Activated naive CD4-positive, alpha-beta T cell treated with anti-CD3 and anti-CD28 coated beads, Interleukin-2, amount 50 U/mL, for 24 hours (primary cell): Measurements from ENCODE around the gene SCN3A.

Source experiments
- H3K27ac Mint-ChIP-seq: one replicate; pipeline ENCODE4 v1.8.0; 2021; ENCODE audit warnings: mild to moderate bottlenecking, mixed read lengths
- H3K27me3 Mint-ChIP-seq: one replicate; pipeline ENCODE4 v1.8.0; 2021; ENCODE audit warnings: mixed read lengths
- H3K36me3 Mint-ChIP-seq: one replicate; pipeline ENCODE4 v1.8.0; 2021; ENCODE audit warnings: mixed read lengths
- H3K4me1 Mint-ChIP-seq: one replicate; pipeline ENCODE4 v1.8.0; 2021; ENCODE audit warnings: mixed read lengths
- H3K4me3 Mint-ChIP-seq: one replicate; pipeline ENCODE4 v1.8.0; 2021; ENCODE audit warnings: mild to moderate bottlenecking, mixed read lengths
- H3K9me3 Mint-ChIP-seq: one replicate; pipeline ENCODE4 v1.8.0; 2021; ENCODE audit warnings: mixed read lengths

The SCN3A gene

GRCh38 chr2:165087933-165088901 lies 115.6 kb downstream of the SCN3A start:
- no peak overlapping the region for H3K27ac Mint-ChIP-seq
- H3K9me3 Mint-ChIP-seq: peaks cover 5% of the 10 kb centered on the region
- H3K4me3 Mint-ChIP-seq: no peak overlapping the region

GRCh38 chr2:165086337-165086736 lies 117.5 kb downstream of the SCN3A start:
- Mint-ChIP-seq H3K4me1 (no peaks in the 10 kb centered on the region), H3K27ac (no peak overlapping the region), H3K27me3 (no peaks in the 10 kb centered on the region), H3K36me3 (no peaks in the 10 kb centered on the region), H3K4me3 (no peak overlapping the region), H3K9me3 (peaks cover 16% of the 10 kb centered on the region)

More at GRCh38 chr2:165087933-165088901, 115.6 kb downstream of the SCN3A start:
- Mint-ChIP-seq H3K4me1 (no peaks in the 10 kb centered on the region), H3K36me3 (no peaks in the 10 kb centered on the region), H3K27me3 (no peaks in the 10 kb centered on the region)

GRCh38 chr2:165083326-165083725 lies 120.5 kb downstream of the SCN3A start:
- H3K27me3 Mint-ChIP-seq: no peaks in the 10 kb centered on the region
- H3K4me3 Mint-ChIP-seq: no peak overlapping the region
- H3K4me1 Mint-ChIP-seq: no peaks in the 10 kb centered on the region
- H3K9me3 Mint-ChIP-seq: peaks cover 20% of the 10 kb centered on the region
- H3K27ac Mint-ChIP-seq: no peak overlapping the region
- H3K36me3 Mint-ChIP-seq: no peaks in the 10 kb centered on the region

GRCh38 chr2:165082479-165082878 lies 121.4 kb downstream of the SCN3A start:
- Mint-ChIP-seq H3K27me3 (no peaks in the 10 kb centered on the region), H3K4me3 (no peak overlapping the region), H3K36me3 (no peaks in the 10 kb centered on the region), H3K27ac (no peak overlapping the region), H3K4me1 (no peaks in the 10 kb centered on the region), H3K9me3 (peaks cover 20% of the 10 kb centered on the region)

GRCh38 chr2:165081276-165081675 lies 122.6 kb downstream of the SCN3A start:
- Mint-ChIP-seq H3K36me3 (no peaks in the 10 kb centered on the region), H3K27me3 (no peaks in the 10 kb centered on the region), H3K27ac (no peak overlapping the region), H3K9me3 (peaks cover 20% of the 10 kb centered on the region), H3K4me1 (no peaks in the 10 kb centered on the region), H3K4me3 (no peak overlapping the region)

- Mint-ChIP-seq H3K27me3 (no peaks in the 10 kb centered on the region), H3K4me3 (no peak overlapping the region), H3K4me1 (no peaks in the 10 kb centered on the region), H3K36me3 (no peaks in the 10 kb centered on the region), H3K9me3 (peaks cover 20% of the 10 kb centered on the region), H3K27ac (no peak overlapping the region)
These were observed 124.4 kb downstream of the SCN3A start for GRCh38 chr2:165079432-165079831.

- H3K27ac Mint-ChIP-seq: no peak overlapping the region
- H3K36me3 Mint-ChIP-seq: no peaks in the 10 kb centered on the region
- H3K9me3 Mint-ChIP-seq: peaks cover 16% of the 10 kb centered on the region
- no peaks in the 10 kb centered on the region for H3K27me3 Mint-ChIP-seq
- H3K4me1 Mint-ChIP-seq: no peaks in the 10 kb centered on the region
- H3K4me3 Mint-ChIP-seq: no peak overlapping the region
These were observed 124.9 kb downstream of the SCN3A start for GRCh38 chr2:165078913-165079312.

GRCh38 chr2:165074884-165075283 lies 129.0 kb downstream of the SCN3A start:
- H3K4me3 Mint-ChIP-seq: no peak overlapping the region
- no peak overlapping the region for H3K27ac Mint-ChIP-seq
- H3K4me1 Mint-ChIP-seq: no peaks in the 10 kb centered on the region
- H3K9me3 Mint-ChIP-seq: no peaks in the 10 kb centered on the region
- H3K27me3 Mint-ChIP-seq: peaks cover 3% of the 10 kb centered on the region
- no peaks in the 10 kb centered on the region for H3K36me3 Mint-ChIP-seq

- no peaks in the 10 kb centered on the region for H3K4me1 Mint-ChIP-seq
- no peak overlapping the region for H3K27ac Mint-ChIP-seq
- no peaks in the 10 kb centered on the region for H3K9me3 Mint-ChIP-seq
- peaks cover 3% of the 10 kb centered on the region for H3K27me3 Mint-ChIP-seq
- no peak overlapping the region for H3K4me3 Mint-ChIP-seq
- no peaks in the 10 kb centered on the region for H3K36me3 Mint-ChIP-seq
These were observed 129.5 kb downstream of the SCN3A start for GRCh38 chr2:165074323-165074722.

- Mint-ChIP-seq H3K27ac (no peak overlapping the region), H3K4me3 (no peak overlapping the region), H3K4me1 (no peaks in the 10 kb centered on the region), H3K27me3 (peaks cover 6% of the 10 kb centered on the region), H3K9me3 (no peaks in the 10 kb centered on the region), H3K36me3 (no peaks in the 10 kb centered on the region)
These were observed 133.8 kb downstream of the SCN3A start for GRCh38 chr2:165070076-165070475.

- Mint-ChIP-seq H3K36me3 (no peaks in the 10 kb centered on the region), H3K4me1 (no peaks in the 10 kb centered on the region), H3K27me3 (peaks cover 6% of the 10 kb centered on the region), H3K9me3 (no peaks in the 10 kb centered on the region), H3K27ac (no peak overlapping the region), H3K4me3 (no peak overlapping the region)
These were observed 134.7 kb downstream of the SCN3A start for GRCh38 chr2:165069151-165069550.

GRCh38 chr2:165068487-165068757 lies 135.4 kb downstream of the SCN3A start:
- H3K36me3 Mint-ChIP-seq: no peaks in the 10 kb centered on the region
- peaks cover 6% of the 10 kb centered on the region for H3K27me3 Mint-ChIP-seq
- no peak overlapping the region for H3K27ac Mint-ChIP-seq
- no peak overlapping the region for H3K4me3 Mint-ChIP-seq
- no peaks in the 10 kb centered on the region for H3K9me3 Mint-ChIP-seq
- no peaks in the 10 kb centered on the region for H3K4me1 Mint-ChIP-seq

GRCh38 chr2:165067643-165068486 lies 136.0 kb downstream of the SCN3A start:
- Mint-ChIP-seq H3K27ac (peak overlapping the region; percentile 74), H3K4me3 (no peak overlapping the region), H3K36me3 (no peaks in the 10 kb centered on the region), H3K27me3 (peaks cover 6% of the 10 kb centered on the region), H3K4me1 (no peaks in the 10 kb centered on the region), H3K9me3 (no peaks in the 10 kb centered on the region)

GRCh38 chr2:165064743-165065142 lies 139.1 kb downstream of the SCN3A start:
- H3K27ac Mint-ChIP-seq: no peak overlapping the region
- no peaks in the 10 kb centered on the region for H3K9me3 Mint-ChIP-seq
- H3K27me3 Mint-ChIP-seq: peaks cover 4% of the 10 kb centered on the region
- no peak overlapping the region for H3K4me3 Mint-ChIP-seq
- H3K36me3 Mint-ChIP-seq: no peaks in the 10 kb centered on the region
- H3K4me1 Mint-ChIP-seq: no peaks in the 10 kb centered on the region

- Mint-ChIP-seq H3K4me3 (no peak overlapping the region), H3K27ac (no peak overlapping the region), H3K36me3 (no peaks in the 10 kb centered on the region), H3K4me1 (no peaks in the 10 kb centered on the region), H3K27me3 (no peaks in the 10 kb centered on the region), H3K9me3 (no peaks in the 10 kb centered on the region)
These were observed 143.4 kb downstream of the SCN3A start for GRCh38 chr2:165060411-165060810.
